Panc1 (cell line): ENCODE measurements around the gene OR1I1. TPM values are rescaled to one million over a fixed set of nuclear protein-coding genes. Genes with fewer than 3 reads are reported as not detected.

Experiments
- ATAC-seq: fragments of 200-7000 bp; cut with Tn5 transposase; 2 replicates; pipeline ENCODE4 v1.9.1; 2020; ENCODE audit warnings: mild to moderate bottlenecking, moderate library complexity
- BruUV-seq: library from RNA; stranded (reverse); fragments of 400-500 nt; replicated peaks from 2 replicates; lab custom pipeline; 2021; lab: Mats Ljungman, UMichigan
- CTCF ChIA-PET: fragments of 300-600 bp; sonication (Branson Sonifier 250); formaldehyde crosslinking; loops from one replicate; lab custom pipeline; 2022; ENCODE audit warnings: antibody characterized with exemption; lab: Charles Lee
- POLR2A ChIA-PET: fragments of 300-600 bp; sonication (Branson Sonifier 250); formaldehyde crosslinking; loops from one replicate; lab custom pipeline; 2022; ENCODE audit warnings: antibody characterized with exemption; lab: Charles Lee
- DNase-seq: peaks from one replicate; pipeline ENCODE4 v3.0.0-alpha.2; 2010; ENCODE audit warnings: low read depth, low spot score
- H3K27ac ChIP-seq: 2 replicates; pipeline ENCODE4 v1.5.1; 2011; ENCODE audit warnings: mild to moderate bottlenecking, low read length, inconsistent platforms
- H3K27me3 ChIP-seq: fragments of 200-500 bp; sonication (Bioruptor generic); 2 replicates; pipeline ENCODE4 v1.6.0; 2014; ENCODE audit warnings: low read length, inconsistent platforms; ENCODE audit not compliant: control insufficient read depth, insufficient read depth
- H3K36me3 ChIP-seq: fragments of 200-500 bp; sonication (Bioruptor generic); 2 replicates; pipeline ENCODE4 v1.5.1; 2014; ENCODE audit warnings: inconsistent platforms, mild to moderate bottlenecking, low read length, moderate library complexity; ENCODE audit not compliant: control insufficient read depth, insufficient read depth
- H3K4me1 ChIP-seq: 2 replicates; pipeline ENCODE4 v1.5.1; 2011; ENCODE audit warnings: inconsistent platforms, mild to moderate bottlenecking, low read length, moderate library complexity; ENCODE audit not compliant: control insufficient read depth, insufficient read depth
- H3K4me3 ChIP-seq, 2 experiments: 2 replicates each; pipeline ENCODE4 v1.5.1; 2011 to 2012; ENCODE audit warnings: low read depth in 2 of 2, low read length in 2 of 2, mild to moderate bottlenecking in 2 of 2, inconsistent platforms in 1 of 2, moderate library complexity in 1 of 2
- H3K9me3 ChIP-seq: fragments of 200-500 bp; sonication (Bioruptor generic); 2 replicates; pipeline ENCODE4 v1.5.1; 2014; ENCODE audit warnings: low read depth, mild to moderate bottlenecking, inconsistent platforms, low read length, moderate library complexity; ENCODE audit not compliant: control insufficient read depth, insufficient read depth
- POLR2AphosphoS5 ChIP-seq: IDR thresholded peaks from 2 replicates; pipeline ENCODE4 v1.6.1; 2012; ENCODE audit warnings: mild to moderate bottlenecking, low read depth, low read length, moderate library complexity
- SIN3A ChIP-seq: IDR thresholded peaks from 2 replicates; pipeline ENCODE4 v1.6.1; 2012; ENCODE audit warnings: low read depth, mild to moderate bottlenecking, low read length, moderate library complexity, borderline replicate concordance; ENCODE audit not compliant: insufficient read depth
- TCF7L2 ChIP-seq: IDR thresholded peaks from 2 replicates; pipeline ENCODE4 v1.6.1; 2011; ENCODE audit warnings: mild to moderate bottlenecking, low read depth, low read length, inconsistent platforms
- in situ Hi-C: cut with HindIII; loops from 2 replicates; pipeline ENCODE4 v1.10.0; 2016; ENCODE audit warnings: low sequenced_read_pairs, low pct_unique_long_range_greater_than_20kb
- intact Hi-C: fragments of 100-400 bp; cut with micrococcal nuclease; formaldehyde crosslinking; loops from one replicate; pipeline ENCODE4 v1.10.0; 2022; ENCODE audit not compliant: unreplicated experiment
- total RNA-seq: library from RNA; stranded (reverse); gene quantifications from one replicate; pipeline ENCODE4 v1.2.1, GENCODE V29; 2021; ENCODE audit not compliant: unreplicated experiment
- TF ChIP-seq, protein P1 (sequence below), 2 experiments: IDR thresholded peaks; 2 replicates each; pipeline ENCODE4 v1.6.1; 2011 to 2012; ENCODE audit warnings: low read depth in 2 of 2, control low read depth in 1 of 2, low read length in 1 of 2, mild to moderate bottlenecking in 1 of 2, moderate library complexity in 1 of 2; ENCODE audit not compliant: insufficient read depth in 1 of 2
- TF ChIP-seq, protein P2 (sequence below): fragments of 450-650 bp; IDR thresholded peaks from 2 replicates; pipeline ENCODE4 v1.5.1; 2017; ENCODE audit warnings: mild to moderate bottlenecking

OR1I1 gene
- total RNA-seq, 1 experiment from 2014 or later = not detected

- POLR2A ChIA-PET = no interaction called here
- H3K27ac ChIP-seq = no peak overlapping the region
- ATAC-seq (no peak), DNase-seq (no peak)
- TF ChIP-seq, protein P1, sequence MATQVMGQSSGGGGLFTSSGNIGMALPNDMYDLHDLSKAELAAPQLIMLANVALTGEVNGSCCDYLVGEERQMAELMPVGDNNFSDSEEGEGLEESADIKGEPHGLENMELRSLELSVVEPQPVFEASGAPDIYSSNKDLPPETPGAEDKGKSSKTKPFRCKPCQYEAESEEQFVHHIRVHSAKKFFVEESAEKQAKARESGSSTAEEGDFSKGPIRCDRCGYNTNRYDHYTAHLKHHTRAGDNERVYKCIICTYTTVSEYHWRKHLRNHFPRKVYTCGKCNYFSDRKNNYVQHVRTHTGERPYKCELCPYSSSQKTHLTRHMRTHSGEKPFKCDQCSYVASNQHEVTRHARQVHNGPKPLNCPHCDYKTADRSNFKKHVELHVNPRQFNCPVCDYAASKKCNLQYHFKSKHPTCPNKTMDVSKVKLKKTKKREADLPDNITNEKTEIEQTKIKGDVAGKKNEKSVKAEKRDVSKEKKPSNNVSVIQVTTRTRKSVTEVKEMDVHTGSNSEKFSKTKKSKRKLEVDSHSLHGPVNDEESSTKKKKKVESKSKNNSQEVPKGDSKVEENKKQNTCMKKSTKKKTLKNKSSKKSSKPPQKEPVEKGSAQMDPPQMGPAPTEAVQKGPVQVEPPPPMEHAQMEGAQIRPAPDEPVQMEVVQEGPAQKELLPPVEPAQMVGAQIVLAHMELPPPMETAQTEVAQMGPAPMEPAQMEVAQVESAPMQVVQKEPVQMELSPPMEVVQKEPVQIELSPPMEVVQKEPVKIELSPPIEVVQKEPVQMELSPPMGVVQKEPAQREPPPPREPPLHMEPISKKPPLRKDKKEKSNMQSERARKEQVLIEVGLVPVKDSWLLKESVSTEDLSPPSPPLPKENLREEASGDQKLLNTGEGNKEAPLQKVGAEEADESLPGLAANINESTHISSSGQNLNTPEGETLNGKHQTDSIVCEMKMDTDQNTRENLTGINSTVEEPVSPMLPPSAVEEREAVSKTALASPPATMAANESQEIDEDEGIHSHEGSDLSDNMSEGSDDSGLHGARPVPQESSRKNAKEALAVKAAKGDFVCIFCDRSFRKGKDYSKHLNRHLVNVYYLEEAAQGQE (IDR thresholded peaks at IDR 0.05; ENCODE audit: insufficient read depth in 1 of 2, low read depth in 2 of 2, low read length in 1 of 2) = no peak
- TF ChIP-seq POLR2AphosphoS5 (no peak), TCF7L2 (no peak)
- no peaks in the 10 kb centered on the region for H3K36me3 ChIP-seq
- CTCF ChIA-PET = no interaction called here
- in situ Hi-C loops (no loop called here), intact Hi-C loops (no loop called here)
- BruUV-seq = no TSS peak
- 0 out of 2 replicates have a peak, but pooled peaks cover 4% of the 10 kb centered on the region for H3K4me1 ChIP-seq
- no peaks in the 10 kb centered on the region for H3K9me3 ChIP-seq
- no peaks in the 10 kb centered on the region for H3K27me3 ChIP-seq
- H3K4me3 ChIP-seq = no peak overlapping the region
These were observed 40.0 kb upstream of the OR1I1 start for GRCh38 chr19:15042003-15042402.

GRCh38 chr19:15042826-15043225 is 39.2 kb upstream of the OR1I1 start:
- no peaks in the 10 kb centered on the region for H3K36me3 ChIP-seq
- ChIA-PET CTCF (no interaction called here), POLR2A (no interaction called here)
- DNase-seq (no peak), ATAC-seq (no peak)
- H3K27me3 ChIP-seq = no peaks in the 10 kb centered on the region
- in situ Hi-C loops (no loop called here), intact Hi-C loops (no loop called here)
- H3K27ac ChIP-seq = no peak overlapping the region
- H3K4me1 ChIP-seq = 0 out of 2 replicates have a peak, but pooled peaks cover 4% of the 10 kb centered on the region
- H3K4me3 ChIP-seq = no peak overlapping the region
- no peaks in the 10 kb centered on the region for H3K9me3 ChIP-seq
- TF ChIP-seq, protein P1 (IDR thresholded peaks at IDR 0.05; ENCODE audit: insufficient read depth in 1 of 2, low read depth in 2 of 2, low read length in 1 of 2) = no peak
- no peak for TF ChIP-seq TCF7L2
- no peak for TF ChIP-seq SIN3A
- TF ChIP-seq, protein P2, sequence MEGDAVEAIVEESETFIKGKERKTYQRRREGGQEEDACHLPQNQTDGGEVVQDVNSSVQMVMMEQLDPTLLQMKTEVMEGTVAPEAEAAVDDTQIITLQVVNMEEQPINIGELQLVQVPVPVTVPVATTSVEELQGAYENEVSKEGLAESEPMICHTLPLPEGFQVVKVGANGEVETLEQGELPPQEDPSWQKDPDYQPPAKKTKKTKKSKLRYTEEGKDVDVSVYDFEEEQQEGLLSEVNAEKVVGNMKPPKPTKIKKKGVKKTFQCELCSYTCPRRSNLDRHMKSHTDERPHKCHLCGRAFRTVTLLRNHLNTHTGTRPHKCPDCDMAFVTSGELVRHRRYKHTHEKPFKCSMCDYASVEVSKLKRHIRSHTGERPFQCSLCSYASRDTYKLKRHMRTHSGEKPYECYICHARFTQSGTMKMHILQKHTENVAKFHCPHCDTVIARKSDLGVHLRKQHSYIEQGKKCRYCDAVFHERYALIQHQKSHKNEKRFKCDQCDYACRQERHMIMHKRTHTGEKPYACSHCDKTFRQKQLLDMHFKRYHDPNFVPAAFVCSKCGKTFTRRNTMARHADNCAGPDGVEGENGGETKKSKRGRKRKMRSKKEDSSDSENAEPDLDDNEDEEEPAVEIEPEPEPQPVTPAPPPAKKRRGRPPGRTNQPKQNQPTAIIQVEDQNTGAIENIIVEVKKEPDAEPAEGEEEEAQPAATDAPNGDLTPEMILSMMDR = no peak
- TF ChIP-seq POLR2AphosphoS5 = no peak
- BruUV-seq = no TSS peak
